Muscle layer of duodenum (tissue), 2 donors: ENCODE results near the gene PLCL2.
"Not testable (repeated sequence)": the region's sequence is repeated elsewhere in the genome, so short reads cannot be mapped to it uniquely, and the experiment has no call there.

Experiments used
- H3K27ac ChIP-seq: one replicate; pipeline ENCODE4 v1.7.0; 2013; ENCODE audit warnings: mild to moderate bottlenecking, low read length
- H3K27me3 ChIP-seq: one replicate; pipeline ENCODE4 v1.7.0; 2013; ENCODE audit warnings: low read depth, mild to moderate bottlenecking, control low read depth, low read length
- H3K36me3 ChIP-seq, 2 donors: one replicate each; pipeline ENCODE4 v1.7.0; 2013; ENCODE audit warnings: low read length in 2 of 2, control low read depth in 1 of 2, mild to moderate bottlenecking in 1 of 2; ENCODE audit not compliant: insufficient read depth in 2 of 2, control insufficient read depth in 1 of 2
- H3K4me1 ChIP-seq, 2 donors: one replicate each; pipeline ENCODE4 v1.7.0; 2013; ENCODE audit warnings: low read length in 2 of 2, mild to moderate bottlenecking in 2 of 2, control low read depth in 1 of 2, moderate library complexity in 1 of 2; ENCODE audit not compliant: insufficient read depth in 2 of 2, control insufficient read depth in 1 of 2
- H3K4me3 ChIP-seq, 2 donors: one replicate each; pipeline ENCODE4 v1.7.0; 2013; ENCODE audit warnings: low read length in 2 of 2, low read depth in 1 of 2, mild to moderate bottlenecking in 1 of 2
- H3K9me3 ChIP-seq, 2 donors: one replicate each; pipeline ENCODE4 v1.7.0; 2013; ENCODE audit warnings: low read length in 2 of 2, control low read depth in 1 of 2, mild to moderate bottlenecking in 1 of 2; ENCODE audit not compliant: control insufficient read depth in 1 of 2
- donor health status: healthy.

Gene PLCL2

DNA sequence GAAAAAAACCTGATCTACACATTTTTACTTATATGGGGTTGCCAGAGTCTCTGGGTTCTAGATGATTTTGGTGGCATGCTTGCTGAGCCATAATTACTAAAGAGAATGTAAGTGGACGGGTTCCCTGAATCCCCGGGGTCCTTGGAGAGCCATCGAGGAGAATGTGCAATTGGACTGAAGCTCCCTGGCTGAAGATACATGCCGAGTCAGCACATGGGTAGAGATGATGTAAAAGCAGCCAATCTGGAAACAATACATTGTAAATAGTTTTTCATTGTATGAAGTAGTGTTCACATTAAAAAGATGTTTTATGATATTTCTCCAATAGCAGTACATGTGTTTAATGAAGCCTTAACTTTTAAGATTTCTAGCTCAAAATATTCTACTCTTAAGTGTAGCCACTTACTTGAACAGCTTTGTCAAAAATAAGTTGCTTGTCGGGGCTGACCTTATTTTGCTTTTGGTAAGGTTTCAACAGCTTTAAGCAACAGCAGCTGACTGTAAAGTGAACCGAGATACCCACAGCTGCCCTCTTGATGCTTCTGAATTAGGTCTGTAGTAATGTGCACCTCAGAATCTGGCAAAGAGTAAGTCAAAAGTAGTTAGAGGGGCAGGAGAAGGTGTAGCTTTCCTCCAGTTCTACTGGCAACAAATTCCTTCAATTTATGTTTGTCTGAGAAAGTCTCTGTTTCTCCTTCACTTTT is 205.7 kb downstream of the PLCL2 start:
- no peaks in the 10 kb centered on the region for H3K9me3 ChIP-seq
- H3K36me3 ChIP-seq: peaks cover 0 to 5% of the 10 kb centered on the region in 2 donors
- peaks cover 0 to 9% of the 10 kb centered on the region in 2 donors for H3K4me1 ChIP-seq
- H3K27me3 ChIP-seq: no peaks in the 10 kb centered on the region
- H3K27ac ChIP-seq: no peak overlapping the region
- H3K4me3 ChIP-seq: no peak overlapping the region

DNA sequence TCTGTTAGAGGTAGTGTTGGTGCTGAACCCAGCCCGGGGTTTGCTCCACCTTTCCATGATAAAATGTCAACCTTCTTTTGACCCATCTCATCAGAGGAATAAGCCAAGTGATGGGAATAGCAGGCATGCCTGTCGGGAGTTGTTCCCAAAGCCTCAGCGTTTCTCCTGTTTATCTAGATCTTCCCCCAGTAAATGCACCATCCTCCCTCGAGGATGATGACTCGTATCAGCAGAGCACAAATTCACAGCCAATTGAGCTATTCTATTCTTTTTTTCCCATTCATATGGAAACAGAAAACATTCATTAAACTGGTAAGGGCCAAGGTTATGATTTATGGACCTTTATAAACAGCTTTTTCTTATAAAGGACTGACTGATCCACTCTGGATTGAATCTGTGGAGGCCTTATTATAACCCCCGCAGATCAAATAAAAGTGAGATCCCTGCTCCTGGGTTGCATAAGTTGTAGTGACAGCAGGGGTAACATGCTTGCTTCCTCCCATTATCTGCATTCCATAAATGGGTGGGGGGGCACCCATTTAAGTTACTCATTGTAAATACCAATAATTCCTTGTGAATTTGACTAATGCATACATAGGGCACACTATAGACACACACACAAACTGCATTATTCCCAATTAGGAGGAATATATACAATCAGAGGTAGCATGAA is 207.3 kb downstream of the PLCL2 start:
- Histone ChIP-seq H3K36me3 (peaks cover 0 to 5% of the 10 kb centered on the region in 2 donors), H3K4me1 (peaks cover 0 to 9% of the 10 kb centered on the region in 2 donors), H3K27ac (no peak overlapping the region), H3K27me3 (no peaks in the 10 kb centered on the region), H3K9me3 (no peaks in the 10 kb centered on the region), H3K4me3 (no peak overlapping the region)

DNA sequence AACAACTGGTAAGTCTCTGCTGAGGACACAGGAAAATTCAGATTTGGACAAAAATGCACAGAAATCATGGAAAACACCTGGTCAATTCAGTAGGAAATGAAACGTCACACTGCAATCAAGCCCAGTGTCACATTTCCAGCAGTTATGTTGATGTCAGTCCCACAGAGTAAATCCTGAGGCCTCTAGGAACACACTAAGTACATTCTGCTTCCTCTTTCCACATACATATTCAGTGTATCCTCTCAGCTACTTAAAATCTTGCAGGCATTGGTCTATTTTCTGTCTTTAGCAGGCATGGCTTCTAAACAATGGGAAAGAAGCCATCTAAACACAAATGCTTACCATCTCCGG is 207.8 kb downstream of the PLCL2 start:
- H3K27me3 ChIP-seq: no peaks in the 10 kb centered on the region
- no peaks in the 10 kb centered on the region for H3K9me3 ChIP-seq
- H3K4me1 ChIP-seq: peaks cover 0 to 9% of the 10 kb centered on the region in 2 donors
- no peak overlapping the region for H3K4me3 ChIP-seq
- peaks cover 0 to 5% of the 10 kb centered on the region in 2 donors for H3K36me3 ChIP-seq
- no peak overlapping the region for H3K27ac ChIP-seq

DNA sequence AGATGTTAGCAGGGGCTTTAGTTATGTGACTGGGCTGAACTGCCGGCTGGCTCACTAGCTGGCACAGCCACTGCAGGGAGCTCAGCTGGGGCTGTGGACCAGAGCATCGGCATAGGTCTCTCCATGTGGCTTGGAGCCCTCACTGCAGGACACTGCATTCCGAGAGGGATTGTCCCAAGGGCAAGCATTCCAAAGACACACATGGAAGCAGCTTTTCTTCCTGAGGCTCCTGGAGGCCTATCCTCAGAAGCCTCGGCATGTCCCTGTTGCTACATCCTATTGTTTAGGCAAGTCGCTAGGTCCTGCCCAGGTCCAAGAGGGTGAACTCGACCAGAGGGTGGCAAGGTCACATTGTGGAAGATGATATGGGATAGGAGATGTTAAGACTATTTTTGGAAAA is 209.8 kb downstream of the PLCL2 start:
- no peaks in the 10 kb centered on the region for H3K27me3 ChIP-seq
- H3K4me1 ChIP-seq: peaks cover 0 to 9% of the 10 kb centered on the region in 2 donors
- no peaks in the 10 kb centered on the region for H3K9me3 ChIP-seq
- H3K4me3 ChIP-seq: no peak overlapping the region
- H3K36me3 ChIP-seq: peaks cover 0 to 5% of the 10 kb centered on the region in 2 donors
- H3K27ac ChIP-seq: no peak overlapping the region

DNA sequence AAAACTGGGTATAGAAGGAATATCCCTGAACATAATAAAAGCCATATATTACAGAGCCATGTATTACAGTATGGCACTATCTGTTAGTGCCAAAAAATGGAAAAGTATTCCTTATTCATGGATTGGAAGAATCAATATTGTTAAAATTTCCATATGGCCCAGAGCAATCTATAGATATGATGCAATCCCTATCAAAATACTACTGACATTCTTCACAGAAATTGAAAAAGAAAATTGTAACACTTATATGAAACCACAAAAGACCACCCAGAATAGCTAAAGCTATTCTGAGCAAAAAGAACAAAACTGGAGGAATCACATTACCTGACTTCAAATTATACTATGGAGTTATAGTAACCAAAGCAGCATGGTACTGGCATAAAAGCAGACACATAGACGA is 218.8 kb downstream of the PLCL2 start:
- Histone ChIP-seq H3K27ac (no peak overlapping the region), H3K27me3 (no peaks in the 10 kb centered on the region), H3K4me3 (no peak overlapping the region), H3K4me1 (no peaks in the 10 kb centered on the region), H3K36me3 (no peaks in the 10 kb centered on the region), H3K9me3 (peaks cover 0 to 6% of the 10 kb centered on the region in 2 donors)

DNA sequence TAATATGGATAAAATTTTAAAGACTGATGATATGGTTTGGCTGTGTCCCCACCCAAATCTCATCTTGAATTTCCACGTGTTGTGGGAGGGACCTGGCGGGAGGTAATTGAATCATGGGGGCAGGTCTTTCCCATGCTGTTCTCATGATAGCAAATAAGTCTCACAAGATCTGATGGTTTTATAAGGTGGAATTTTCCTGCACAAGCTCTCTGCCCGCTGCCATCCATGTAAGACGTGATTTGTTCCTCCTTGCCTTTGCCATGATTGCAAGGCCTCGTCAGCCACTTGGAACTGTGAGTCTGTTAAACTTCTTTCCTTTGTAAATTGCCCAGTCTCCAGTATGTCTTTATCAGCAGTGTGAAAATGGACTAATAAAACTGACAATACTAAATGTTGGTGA is 222.0 kb downstream of the PLCL2 start:
- H3K4me3 ChIP-seq, H3K4me1 ChIP-seq, H3K27me3 ChIP-seq, H3K27ac ChIP-seq, H3K9me3 ChIP-seq, H3K36me3 ChIP-seq: not testable (repeated sequence)

DNA sequence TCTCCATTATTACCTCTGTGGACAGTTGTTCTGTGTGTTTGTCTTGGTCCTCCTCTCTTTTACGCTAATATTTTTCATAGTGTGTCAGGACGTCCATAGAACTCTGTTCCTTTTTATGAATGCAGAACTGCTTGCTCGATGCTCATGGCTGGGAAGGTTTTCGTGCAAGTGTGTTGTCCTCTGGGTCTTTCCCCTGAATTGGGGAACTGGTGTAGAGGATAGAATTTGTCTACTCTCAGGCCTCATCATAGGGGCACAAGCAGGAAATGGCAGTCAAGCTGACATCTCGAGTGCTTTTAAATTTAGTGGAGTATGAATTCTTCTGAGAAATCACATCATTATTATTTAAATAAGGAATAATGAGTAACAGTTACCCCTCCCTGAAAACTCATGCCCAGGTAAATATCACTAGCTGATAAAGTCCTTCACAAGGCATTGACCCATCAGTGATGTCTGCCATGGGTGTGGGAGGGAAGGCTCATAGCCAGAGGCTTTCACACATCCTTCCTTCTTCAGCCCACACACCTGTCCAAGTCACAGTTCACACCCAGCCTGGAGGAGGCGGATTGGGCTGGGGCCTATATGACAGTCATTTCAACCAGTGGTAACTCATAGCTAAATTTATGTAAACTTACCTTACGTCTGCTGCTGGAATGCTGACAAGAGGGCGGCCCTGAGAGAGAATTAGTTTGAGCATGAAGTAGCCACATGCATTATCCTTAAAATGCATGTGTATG is 226.1 kb downstream of the PLCL2 start:
- Histone ChIP-seq H3K9me3 (no peaks in the 10 kb centered on the region), H3K4me3 (no peak overlapping the region), H3K36me3 (no peaks in the 10 kb centered on the region), H3K4me1 (no peaks in the 10 kb centered on the region), H3K27me3 (no peaks in the 10 kb centered on the region), H3K27ac (no peak overlapping the region)

DNA sequence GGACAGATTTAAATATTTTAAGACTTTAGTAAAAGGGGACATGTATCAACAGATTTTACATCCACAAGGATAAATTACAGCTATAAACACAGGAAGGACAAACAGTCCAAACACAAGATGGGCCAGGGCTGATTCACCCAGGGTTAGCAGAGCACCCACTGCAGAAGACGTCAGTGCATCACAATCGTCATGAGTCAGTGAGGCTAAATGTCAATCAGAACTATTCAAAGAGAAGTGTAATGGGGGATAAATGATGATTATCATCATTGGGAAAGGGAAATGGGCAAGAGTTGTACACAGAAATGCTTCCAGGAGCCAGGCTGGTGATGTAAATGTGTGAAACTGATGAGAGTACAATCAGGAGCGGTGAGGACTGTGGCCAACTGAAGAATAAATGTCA is 226.8 kb downstream of the PLCL2 start:
- Histone ChIP-seq H3K9me3 (no peaks in the 10 kb centered on the region), H3K27me3 (no peaks in the 10 kb centered on the region), H3K36me3 (no peaks in the 10 kb centered on the region), H3K4me1 (no peaks in the 10 kb centered on the region), H3K4me3 (no peak overlapping the region), H3K27ac (no peak overlapping the region)

DNA sequence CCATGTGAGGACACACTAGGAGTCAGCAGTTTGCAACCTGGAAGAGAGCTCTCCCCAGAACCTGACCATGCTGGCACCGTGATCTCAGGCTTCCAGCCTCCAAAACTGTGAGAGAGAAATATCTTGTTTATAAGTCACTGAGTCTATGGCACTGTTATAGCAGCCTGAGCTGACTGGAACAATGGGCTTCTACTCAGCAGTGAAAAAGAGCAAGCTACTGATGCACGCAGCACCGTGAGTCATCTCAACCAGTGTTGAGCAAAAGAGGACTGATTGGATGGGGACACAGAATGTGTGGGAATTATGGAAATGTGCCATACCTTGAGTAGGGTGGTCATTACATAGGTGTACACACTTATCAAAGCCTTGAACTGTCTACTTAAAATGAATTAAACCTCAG is 230.4 kb downstream of the PLCL2 start:
- no peak overlapping the region for H3K27ac ChIP-seq
- no peaks in the 10 kb centered on the region for H3K36me3 ChIP-seq
- no peaks in the 10 kb centered on the region for H3K27me3 ChIP-seq
- H3K4me1 ChIP-seq: no peaks in the 10 kb centered on the region
- H3K9me3 ChIP-seq: no peaks in the 10 kb centered on the region
- no peak overlapping the region for H3K4me3 ChIP-seq

DNA sequence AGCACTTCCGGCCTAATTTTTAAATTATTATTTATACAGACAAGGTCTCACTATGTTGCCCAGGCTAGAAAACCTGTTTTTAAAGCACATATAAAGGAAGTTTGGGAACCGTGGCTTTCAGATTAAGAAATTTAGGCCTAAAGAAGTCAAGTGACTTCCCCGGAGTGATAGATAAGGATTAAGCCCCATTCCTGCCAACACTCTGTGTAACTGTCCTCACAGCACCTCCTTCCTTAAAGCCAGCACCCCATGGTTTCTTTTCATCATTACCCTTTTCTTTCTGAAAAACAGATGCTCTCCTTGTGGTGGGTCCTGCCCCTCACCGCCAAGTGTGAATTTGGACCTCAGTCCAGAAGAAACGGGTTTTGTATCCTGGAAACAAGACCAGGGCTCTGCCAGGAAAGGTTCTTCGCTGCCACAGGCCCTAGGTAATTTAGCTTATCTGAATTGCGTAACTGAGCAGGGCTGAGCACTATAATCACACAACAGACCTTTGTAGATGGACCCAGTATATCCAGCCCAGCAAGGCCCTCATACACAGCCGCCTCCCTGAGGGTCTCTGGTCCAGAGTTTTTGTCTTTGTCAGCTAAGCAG is 231.3 kb downstream of the PLCL2 start:
- Histone ChIP-seq H3K4me1 (no peaks in the 10 kb centered on the region), H3K27ac (no peak overlapping the region), H3K27me3 (no peaks in the 10 kb centered on the region), H3K4me3 (no peak overlapping the region), H3K9me3 (no peaks in the 10 kb centered on the region), H3K36me3 (no peaks in the 10 kb centered on the region)

DNA sequence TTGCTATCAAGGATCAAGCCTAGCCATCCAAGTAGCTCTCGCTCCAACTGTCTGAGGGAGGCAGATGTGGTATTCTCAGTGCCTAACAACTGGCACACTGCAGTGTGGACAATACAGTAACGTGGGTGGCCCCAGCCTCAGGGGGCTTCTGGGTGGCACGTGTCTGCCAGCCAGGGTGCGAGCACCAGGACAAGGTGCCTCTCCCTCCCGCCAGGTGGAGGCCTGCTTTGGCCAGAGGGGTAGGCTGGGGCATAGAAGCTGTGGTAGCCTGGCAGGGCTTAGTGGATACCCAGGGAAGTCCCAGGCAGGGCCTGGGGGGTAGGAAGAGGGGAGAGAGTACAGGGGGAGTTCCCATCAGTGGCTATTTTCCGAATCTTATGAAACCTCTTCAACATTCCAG is 234.0 kb downstream of the PLCL2 start:
- H3K36me3 ChIP-seq: no peaks in the 10 kb centered on the region
- H3K9me3 ChIP-seq: peaks cover 0 to 4% of the 10 kb centered on the region in 2 donors

More for the DNA sequence above, 234.0 kb downstream of the PLCL2 start:
- H3K4me3 ChIP-seq: no peak overlapping the region
- H3K27ac ChIP-seq: no peak overlapping the region
- H3K27me3 ChIP-seq: no peaks in the 10 kb centered on the region
- H3K4me1 ChIP-seq: no peaks in the 10 kb centered on the region
